Ecto neural progenitor cell (in vitro differentiated cells): ENCODE results near the gene IL5.
"Not testable (repeated sequence)": the region's sequence is repeated elsewhere in the genome, so short reads cannot be mapped to it uniquely, and the experiment has no call there.

Source experiments
- DNase-seq: peaks from one replicate; pipeline ENCODE4 v3.0.0-alpha.2; 2018; ENCODE audit warnings: low spot score

The IL5 gene

DNA sequence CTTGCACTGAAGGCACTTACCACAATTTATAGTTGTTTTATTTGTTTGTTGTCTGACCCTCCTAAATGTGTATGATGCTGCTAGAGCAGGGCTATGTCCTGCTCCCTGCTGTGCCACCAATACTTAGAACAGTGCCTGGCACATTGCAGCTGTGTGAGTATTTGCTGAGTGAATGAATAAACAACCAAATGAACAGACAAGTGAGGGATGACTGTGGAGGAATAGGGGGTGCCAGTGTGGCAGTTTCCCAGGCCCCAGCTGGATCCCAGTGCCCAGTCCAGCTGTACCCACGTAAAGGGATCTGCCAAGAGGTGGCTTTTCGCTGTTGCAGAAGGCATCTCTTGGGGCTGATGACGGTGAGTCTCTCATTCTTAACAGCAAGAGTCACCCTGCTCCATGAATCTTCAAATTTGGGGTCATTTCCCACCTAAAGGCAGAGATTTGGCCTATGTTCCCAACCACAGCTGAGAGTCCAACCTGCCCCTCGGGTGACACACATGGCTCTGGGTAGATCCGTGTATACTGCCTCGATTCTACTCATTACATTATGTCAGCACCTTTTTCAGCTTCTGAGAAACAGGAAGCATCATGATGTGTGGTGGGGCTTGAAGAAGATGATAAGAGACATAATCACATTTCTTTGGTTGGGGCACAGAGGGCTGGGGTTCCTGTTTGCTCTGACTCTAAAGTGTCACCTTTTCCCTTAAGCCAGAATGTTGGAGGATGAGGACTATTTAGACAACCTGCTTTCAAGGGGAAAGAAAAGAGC is 14.3 kb downstream of the IL5 start:
- DNase-seq = no peak

DNA sequence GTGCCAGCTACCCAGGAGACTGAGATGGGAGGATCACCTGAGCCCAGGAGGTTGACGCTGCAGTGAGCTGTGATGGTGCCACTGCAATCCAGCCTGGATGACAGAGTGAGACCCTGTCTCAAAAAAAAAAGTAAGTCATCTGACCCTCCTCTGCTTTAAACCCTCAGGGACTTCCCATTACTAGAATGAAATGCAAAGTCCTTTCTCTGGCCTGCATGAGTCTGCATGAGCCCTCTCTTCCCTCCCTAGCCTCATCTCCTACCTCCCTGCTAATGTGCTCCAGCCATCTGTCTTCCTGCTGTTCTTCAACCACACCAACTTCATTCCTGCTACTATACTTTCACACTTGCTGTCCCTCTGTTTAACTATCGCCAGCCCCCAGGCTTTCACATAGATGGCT is 15.3 kb downstream of the IL5 start:
- no peak for DNase-seq

DNA sequence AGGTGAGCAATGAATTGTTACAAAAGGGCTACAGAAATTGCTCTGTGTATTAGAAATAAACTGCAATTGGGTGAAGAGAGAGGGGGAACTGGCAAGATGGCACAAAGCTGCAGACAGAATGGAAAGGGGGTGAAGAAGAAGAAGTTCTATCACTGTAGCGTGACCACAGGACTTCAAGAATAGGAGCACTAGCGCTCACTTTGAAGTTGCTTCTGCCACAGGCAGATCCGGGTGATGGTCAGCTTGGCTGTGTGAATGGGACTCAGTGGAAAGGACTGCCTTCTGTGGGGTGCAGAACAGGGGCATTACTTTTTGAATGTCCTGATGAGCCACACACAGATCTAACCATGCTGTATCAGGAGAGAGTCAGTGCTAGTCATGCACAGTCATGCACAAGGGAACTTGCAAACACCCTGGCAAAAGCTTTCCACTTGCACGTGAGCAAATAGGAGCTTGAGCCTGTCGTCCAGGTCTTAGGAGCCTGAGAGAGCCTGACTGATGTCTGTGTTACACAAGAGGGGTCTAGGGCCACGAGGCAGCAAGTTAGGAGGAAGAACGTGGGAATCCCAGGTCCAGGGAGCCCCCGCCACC is 16.3 kb downstream of the IL5 start:
- no peak for DNase-seq

DNA sequence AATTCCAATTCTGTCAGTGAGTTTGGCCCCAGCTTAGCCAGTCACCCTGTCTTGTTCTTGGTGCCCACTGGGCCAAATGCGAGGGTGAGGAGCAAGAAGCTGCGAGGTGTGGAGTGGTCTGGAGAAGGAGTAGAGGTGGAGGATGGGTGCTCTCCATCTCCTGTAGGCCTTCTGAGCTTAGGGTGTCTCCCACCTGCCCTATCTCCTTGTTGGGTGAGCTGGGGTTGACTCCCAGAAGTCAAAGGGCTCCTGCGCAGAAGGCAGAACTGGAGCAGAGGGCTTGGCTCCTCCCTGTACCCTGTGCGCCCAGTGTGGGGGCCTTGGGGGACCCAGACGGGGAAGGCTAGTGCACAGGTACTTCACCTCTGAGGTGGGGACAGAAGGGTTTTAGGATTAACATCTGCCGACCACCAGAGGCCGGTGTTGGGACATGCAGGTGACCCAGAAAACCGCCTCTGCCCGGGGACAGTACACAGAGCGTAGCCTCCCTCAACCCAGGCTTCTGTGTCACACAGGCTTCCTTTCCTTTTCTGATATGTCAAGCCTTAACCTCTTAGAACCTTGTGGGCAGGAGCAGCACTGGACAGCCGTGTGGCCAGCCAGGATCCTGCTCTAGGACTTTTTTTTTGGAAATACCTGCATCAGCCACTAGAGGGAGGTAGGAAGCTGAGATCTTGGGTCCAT is 16.9 kb downstream of the IL5 start:
- DNase-seq = peak; percentile 63

DNA sequence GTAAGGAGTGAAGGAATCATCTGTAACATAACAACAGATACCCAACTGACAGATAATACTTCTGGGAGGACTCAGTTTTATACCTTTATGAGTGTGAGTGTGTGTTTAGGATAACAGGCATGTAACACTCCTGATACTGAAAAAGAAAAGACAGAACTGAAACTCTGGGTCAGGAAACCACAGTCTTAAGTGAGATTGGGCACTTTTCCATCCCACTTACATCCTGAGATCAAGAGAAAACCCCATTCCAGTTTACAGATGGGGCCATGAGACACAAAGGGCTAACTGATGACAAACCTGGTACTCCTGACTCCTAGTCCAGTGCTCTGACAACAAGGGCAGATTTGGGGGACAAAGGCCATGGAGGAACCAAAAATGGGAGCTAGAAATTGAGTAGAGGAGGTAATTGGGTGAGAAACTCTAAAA is 18.0 kb downstream of the IL5 start:
- DNase-seq = no peak

DNA sequence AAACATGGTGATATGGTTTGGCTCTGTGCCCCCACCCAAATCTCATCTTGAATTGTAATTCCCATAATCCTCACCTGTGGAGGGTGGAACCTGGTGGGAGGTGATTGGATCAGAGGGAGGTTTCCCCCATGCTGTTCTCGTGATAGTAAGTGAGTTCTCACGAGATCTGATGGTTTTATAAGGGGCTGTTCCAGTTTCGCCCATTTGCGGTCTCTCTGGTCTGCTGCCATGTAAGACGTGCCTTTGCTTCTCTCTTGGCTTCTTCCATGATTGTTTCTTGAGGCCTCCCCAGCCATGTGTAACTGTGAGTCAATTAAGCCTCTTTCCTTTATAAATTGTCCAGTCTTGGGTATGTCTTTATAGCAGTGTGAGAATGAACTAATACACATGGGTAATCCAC is 18.4 kb downstream of the IL5 start:
- DNase-seq = not testable (repeated sequence)

DNA sequence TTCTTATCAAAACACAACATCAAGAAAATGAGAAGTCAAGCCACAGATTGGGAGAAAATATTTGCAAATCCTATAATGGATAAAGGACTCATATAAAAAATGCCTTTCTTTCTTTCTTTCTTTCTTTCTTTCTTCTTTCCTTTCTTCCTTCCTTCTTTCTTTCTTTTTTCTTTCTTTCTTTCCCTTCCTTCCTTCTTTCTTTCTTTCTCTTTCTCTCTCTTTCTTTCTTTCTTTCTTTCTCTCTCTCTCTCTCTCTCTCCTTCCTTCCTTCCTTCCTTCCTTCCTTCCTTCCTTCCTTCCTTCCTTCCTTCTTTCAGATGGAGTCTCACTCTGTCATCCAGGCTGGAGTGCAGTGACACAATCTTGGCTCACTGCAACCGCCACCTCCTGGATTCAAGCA is 21.3 kb downstream of the IL5 start:
- not testable (repeated sequence) for DNase-seq

DNA sequence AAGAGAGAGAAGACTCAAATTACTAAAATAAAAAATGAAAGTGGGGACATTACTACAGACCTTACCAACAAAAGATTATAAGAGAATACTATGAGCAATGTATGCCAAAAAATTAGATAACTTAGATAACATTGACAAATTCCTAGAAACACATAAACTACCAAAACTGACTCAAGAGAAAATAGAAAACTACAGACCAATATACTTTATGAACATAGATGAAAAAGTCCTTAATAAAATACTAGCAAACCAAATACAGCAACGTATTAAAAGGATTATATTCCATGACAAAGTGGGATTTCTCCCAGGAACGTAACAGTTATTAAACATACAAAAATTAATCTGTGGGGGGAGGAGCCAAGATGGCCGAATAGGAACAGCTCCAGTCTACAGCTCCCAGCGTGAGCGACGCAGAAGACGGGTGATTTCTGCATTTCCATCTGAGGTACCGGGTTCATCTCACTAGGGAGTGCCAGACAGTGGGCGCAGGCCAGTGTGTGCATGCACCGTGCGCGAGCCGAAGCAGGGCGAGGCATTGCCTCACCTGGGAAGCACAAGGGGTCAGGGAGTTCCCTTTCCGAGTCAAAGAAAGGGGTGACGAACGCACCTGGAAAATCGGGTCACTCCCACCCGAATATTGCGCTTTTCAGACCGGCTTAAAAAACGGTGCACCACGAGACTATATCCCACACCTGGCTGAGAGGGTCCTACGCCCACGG is 29.5 kb downstream of the IL5 start:
- not testable (repeated sequence) for DNase-seq

DNA sequence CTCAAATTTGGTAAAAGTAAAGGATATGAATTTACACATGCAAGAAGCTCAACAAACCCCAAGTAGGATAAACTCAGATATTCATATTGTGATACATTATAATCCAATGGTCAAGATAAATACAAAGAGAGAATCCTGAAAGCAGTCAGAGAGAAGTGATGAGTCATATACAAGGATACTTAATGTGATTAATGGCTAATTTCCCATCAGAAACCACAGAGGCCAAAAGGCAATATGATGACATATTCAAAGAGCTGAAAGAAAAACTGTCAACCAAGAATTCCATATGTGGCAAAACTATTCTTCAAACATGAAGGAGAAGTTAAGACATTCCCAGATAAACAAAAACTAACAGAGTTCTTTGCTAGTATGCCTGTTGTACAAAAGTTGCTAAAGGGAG is 33.2 kb downstream of the IL5 start:
- no peak for DNase-seq

DNA sequence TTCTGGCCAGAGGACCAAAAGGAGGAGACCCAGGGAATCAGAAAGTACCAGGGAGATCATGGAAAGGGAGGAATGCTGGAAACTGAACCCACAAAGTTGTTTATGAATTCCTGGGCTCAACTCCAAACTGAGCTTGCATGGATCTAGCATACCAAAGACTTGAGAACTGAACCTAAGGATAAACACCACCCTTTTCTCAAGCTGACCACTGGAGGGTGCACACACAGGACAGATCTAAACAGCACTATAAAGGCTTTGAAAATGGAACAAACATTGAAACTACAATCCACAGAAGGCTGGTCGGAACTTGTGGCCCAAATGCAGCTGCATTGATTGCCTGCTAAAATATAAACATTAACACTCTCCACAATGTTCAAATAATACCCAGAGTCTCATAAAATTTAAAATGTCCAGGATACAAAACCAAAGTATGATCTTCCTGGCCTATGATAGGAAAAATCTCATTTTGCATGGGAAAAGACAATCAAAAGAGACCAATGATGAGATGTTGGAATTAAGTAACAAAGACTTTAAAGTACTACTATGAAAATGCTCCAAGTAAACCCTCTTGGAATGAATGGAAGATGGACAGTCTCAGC is 37.1 kb downstream of the IL5 start:
- peak; percentile 48 for DNase-seq

DNA sequence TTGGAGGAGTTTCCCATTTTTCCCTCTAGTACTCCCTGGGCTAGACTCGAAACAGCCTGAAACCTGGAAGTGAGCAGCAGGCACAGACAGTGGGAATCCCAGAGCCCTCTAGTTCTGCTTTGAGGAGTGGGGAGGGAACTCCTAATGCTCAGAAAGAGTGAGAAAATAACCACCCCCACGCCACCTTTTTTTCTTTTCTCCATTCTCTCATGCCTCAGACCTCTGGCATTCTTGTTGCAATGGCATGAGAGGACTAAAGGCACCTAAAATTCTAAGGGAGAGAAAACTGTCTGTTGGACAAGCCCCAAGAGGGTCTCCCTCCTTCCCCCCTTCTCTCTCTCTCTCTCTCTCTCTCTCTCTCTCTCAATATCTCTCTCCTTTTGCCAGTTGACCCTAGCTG is 37.7 kb downstream of the IL5 start:
- no peak for DNase-seq

DNA sequence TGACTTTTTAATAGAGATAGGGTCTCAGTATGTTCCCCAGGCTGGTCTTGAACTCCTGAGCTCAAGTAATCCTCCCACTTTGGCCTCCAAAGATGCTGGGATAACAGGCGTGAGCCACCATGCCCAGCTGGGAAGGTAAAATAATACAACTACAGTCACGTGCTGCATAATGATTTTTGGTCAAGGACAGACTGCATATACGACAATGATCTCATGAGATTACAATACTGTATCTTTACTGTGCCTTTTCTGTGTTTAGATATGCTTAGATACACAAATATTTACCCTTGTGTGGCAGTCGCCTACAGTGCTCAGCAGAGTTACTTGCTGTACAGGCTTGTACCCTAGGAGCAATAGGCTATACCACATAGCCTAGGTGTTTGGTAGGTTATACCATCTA is 38.6 kb downstream of the IL5 start:
- DNase-seq = no peak

DNA sequence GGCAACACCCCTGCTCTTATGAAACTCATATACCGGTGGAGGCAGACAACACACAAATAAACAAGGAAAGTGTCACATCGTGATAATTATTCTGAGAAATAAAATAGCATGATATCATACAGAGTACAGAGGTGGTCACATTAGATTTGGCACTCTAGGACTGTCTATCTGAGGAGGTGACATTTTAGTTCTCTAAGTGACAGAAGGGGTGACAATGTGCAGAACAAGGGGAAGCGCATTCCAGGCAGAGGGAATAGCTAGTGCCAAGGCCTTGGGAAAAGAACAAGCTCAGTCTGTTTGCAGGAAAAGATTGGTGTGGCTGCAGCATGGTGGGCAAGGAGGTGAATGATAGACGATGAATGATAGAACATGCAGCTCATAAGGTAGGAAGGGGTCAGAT is 40.1 kb downstream of the IL5 start:
- no peak for DNase-seq

DNA sequence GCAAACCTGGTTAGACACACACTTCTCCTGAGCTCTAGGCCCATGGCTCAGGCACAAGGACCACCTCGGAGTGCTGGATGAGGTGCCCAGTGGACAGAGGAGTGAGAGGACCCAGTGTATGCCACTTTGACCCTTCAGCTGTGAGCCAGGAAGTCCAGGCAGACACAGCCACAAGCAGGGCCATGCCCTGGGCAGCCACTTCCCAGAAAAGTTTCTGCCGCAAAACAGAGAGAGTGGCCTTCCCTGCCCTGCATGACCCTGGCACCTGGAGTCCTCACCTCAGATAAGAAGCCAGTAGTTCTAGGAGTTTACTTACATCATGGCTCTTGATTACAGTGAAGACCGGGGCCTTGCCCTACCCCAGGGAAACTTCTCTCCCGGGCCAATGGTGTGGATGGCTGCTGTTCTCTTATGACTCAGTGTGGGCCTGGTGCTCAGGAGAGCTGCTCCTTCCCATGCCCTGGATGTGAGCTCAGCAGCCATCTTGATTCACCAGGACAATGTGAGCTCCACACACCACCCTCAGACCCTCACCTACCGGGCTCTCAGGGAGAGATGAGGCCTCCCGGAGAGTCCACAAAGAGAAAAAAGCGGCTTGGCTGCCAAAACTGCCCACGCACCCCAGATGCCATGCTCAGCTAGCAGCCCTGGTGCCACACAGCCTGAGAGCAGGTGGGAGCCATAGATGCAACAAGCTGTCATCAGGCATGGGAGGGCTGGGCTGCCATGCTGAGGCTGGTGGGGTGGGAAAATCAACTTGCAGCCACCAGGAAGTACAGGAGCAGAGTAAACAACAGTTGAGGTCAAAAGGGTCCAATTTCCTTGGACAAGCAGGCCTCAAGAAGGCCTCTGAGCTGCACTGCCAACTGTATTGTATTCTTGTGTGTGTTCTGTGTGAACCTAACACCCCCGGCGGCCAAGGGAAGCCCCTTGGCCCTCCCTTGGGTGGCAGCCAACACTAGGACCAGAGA is 41.1 kb downstream of the IL5 start:
- DNase-seq = peak; percentile 28

DNA sequence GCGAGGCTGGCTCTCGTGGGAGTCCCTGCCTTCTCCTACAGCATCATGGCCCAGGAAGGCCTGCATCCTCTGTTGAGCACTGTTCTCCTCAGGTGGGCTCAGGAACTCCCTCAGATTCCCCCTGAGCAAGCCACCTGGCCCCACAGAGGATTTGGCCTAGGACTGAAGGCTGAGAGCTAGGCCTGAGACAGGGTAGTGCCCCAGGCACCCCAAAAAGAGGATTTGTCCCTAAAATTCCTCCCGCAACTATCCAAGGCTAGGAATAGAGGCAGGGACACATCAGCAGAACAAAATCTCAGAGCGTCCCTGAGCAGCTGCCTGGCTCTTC is 41.7 kb downstream of the IL5 start:
- DNase-seq = no peak

DNA sequence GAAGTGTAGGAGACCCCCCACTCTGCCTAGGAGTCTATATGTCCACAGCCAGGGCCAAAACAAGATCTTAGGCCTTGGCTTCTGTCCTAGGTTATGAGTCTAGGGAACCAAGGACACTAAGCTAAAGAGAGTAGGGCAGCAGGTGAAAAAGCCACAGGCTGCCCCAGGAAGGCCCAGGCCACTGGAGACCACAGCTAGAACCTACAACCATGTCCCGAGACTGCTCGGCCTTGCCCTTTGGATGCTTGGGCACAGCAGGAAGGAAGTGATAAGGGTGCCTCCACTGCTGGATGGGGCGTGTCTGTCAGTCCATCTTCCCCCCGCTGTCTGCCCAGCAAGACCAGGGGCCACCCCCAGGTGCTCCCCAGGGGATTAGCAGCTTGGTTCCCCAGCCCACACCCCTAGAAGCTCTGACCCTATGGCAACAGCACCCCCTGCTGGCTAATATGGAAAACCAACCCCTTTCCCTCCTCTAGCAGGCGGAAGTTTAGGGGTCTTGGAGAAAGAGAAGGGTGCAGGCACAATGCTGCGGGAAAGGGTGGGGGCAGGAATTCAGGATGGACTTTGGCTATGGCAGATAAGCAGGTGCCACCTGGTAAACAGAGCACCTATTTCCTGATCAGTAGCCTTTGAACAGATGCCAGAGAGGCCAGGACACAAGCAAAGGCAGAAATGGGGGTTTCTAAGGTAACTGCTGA is 42.2 kb downstream of the IL5 start:
- DNase-seq = peak; percentile 75

DNA sequence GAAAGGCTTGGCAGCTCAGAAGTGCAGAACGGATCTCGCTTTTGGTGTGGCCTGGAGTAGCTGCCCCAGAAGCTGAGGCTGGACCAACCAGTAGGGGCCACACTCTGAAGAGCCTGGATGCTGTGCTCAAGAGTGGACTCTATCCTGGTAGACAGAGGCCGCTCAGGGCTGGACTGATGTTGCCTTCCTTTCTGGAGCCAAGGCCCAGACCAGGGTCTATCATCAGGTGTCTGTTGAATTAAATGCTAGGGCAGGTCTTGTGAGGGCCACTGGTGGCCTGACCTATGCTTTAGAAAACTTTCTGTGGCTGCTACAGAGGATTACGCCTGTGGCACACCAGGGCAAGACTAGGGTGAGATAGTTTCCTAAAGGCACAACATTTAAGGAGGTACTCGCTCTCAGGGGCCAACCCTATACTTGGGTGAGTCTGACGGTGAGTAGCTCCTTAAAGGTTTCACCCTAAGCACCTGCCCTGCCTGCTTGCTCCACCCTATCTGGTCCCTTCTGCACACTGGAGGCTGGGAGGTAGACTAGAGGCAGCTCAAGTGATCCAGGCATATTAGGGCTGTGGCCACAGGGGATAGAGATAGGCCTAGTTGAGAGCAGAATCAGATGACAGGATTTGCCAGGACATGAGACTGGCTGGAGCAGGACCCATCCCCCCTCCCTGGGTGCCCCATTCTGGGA is 42.9 kb downstream of the IL5 start:
- DNase-seq = peak; percentile 46

DNA sequence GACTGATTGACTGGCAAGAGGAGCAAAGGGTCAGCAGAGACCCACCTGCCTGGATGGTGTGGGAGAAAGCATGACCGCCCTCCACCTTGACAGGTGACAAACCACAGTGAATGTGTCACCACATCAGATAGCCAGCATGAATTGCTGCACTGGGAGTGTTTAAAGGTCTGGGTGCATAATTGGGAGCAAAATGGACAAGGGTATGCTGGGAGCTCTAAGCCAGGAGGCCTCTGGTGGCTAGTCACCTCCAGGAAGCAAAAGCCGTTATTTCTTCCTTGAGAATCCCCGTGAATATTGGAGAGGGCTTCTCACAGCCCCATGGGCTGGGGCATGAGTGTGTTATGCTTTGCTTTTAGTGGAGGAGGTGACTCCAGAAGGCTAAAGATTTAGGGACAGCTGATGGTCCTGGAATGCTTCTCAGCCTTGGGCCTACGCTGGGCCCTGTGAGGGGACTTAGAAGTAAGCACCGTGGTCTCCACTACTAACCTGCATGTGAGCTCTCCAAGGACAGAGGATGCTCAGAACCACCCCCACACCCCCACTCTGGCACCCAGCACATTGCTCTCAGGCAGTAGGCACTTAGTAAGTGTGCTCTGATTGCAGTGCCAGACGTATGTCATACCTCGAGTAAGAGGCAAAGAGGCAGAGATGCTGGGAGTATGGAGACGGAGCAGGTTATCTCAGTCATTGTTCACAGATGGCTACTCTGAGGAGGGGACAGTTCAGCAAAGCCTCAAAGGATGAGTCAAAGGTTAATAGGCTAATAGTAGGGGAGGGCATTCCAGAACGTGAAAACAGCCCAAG is 43.7 kb downstream of the IL5 start:
- peak; percentile 39 for DNase-seq

DNA sequence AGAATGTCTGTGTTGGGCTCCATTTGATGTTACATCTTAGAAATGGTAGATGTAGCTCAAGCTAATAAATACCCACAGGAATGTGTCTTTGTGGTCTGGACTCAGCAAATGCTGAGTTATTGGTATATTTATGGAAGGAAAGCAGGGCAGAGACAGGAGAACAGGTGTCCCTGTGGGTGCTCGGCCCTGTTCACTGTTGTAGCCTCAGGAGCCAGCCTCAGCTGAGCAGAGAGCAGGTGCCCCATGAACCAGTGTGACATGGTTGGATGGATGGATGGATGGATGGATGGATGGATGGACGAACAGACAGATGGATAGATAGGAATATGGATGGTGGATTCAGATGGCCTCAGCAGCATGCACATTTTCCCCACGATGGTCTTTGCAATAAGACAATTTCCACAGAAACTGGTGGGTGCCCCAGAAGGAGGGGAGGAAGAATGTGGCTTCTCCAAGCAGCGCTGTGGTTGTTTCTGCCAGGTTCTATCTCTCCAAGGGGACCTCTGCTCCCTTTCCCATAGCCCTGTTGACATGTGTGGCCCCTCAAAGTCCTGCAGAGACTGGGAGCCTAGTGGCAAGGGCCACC is 44.5 kb downstream of the IL5 start:
- peak; percentile 11 for DNase-seq
